HG03558 (cell line): Measurements from ENCODE around the gene B3GALT2.

Experiments
- ATAC-seq: cut with Tn5 transposase; IDR thresholded peaks from one replicate; pipeline ENCODE4 v1.9.1; 2021; ENCODE audit warnings: moderate number of reproducible peaks; ENCODE audit not compliant: unreplicated experiment; ENCODE audit errors: extremely low read depth

The B3GALT2 gene

GRCh38 chr1:193184776-193185175, 1.6 kb downstream of the B3GALT2 start:
- no peak for ATAC-seq

GRCh38 chr1:193183019-193183627, 3.3 kb downstream of the B3GALT2 start:
- no peak for ATAC-seq

DNA sequence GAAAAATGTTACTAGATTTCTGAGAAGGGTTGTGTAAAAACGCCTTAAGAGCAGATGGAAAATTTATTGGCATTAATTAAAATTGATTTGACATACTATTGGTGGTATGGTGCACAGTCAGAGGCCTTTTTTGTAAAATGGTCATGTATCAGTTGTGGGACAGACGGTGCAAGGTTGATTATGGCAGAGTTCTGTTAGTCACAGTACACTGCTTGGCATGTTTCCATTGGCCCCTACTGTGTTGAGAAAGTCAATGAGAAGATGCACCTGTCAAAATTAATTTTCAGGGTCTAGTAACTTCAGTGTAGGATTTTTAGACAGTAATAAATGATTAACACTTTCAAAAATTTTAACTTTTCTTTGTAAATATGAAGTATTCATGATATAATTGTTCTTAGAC, 4.4 kb downstream of the B3GALT2 start:
- ATAC-seq, result no peak

DNA sequence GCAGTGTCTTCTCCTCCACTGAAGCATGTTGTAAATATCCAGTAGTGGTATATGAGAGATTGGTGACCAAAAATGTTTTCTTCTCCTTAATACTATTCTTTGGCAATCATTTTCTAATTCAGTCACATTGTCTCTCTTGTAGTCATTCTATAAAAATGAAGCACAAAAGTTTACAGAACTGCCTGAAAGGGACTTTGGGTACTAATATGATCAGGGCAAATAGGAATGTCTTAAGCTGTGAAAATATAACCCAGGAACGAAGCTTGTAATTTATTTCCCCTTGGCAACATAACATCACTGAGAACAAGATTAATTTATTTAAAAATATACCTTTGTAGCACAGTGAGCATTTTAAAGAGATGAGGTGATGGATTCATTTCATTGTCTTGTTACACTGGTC, 4.9 kb downstream of the B3GALT2 start:
- ATAC-seq, result no peak

GRCh38 chr1:193179094-193179493, 7.3 kb downstream of the B3GALT2 start:
- ATAC-seq, result no peak

DNA sequence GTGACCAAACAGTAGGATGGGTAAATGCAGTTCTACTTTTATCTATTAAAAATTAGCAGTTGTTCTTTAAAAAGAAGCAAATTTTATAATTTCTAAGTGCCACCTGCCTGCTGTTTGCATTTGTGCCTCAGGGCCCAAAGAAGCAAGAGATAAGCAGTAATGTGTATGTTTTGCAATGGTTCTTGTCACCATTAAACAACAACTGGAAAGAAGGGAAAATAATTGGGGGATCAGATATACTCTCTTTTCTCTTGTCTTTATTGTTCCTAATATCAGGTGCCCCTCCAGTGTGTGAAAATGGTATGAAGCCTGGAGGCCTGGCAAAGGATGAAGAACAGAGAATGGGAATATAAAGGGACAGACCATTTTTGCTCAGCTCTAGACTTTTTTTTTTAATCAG, 9.6 kb downstream of the B3GALT2 start:
- no peak for ATAC-seq

GRCh38 chr1:193176113-193176512, 10.3 kb downstream of the B3GALT2 start:
- ATAC-seq, result no peak

DNA sequence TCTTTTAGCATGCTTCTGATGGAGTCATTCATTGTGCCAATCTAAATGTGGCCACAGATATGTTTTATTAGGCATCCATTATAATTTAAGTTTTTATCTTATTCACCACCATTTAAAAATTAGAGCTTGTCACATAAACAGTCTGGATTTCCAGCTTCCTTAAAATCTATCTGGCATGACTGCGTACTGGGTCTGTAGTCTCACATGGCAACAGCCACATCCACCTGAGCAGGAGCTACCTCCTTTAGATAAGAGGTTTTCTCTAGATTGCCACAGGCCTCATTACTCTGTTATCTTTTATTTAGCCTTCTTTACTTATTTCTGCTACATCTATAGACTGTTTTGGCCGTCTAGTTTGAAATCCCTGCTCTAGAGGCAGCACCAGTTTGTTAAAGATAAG, 29.1 kb downstream of the B3GALT2 start:
- no peak for ATAC-seq

DNA sequence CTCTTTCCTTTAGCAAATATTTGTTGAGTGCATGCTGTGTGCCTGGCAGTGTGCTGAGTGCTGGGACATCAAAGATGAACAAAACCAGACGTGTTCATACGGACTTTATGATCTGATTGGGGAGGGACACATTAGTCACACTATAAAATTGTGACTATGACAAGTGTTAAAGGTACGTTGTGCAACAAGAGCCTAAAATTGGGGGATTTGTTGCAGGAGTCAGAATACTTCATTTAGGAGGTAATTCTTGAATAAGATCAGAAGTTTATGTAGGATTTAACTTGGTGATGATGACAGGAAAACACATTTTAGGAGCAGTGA, 29.6 kb downstream of the B3GALT2 start:
- ATAC-seq, result no peak

- no peak for ATAC-seq
Measured at GRCh38 chr1:193156117-193156821, 30.1 kb downstream of the B3GALT2 start.

GRCh38 chr1:193144999-193145398, 41.4 kb downstream of the B3GALT2 start:
- ATAC-seq, result no peak

DNA sequence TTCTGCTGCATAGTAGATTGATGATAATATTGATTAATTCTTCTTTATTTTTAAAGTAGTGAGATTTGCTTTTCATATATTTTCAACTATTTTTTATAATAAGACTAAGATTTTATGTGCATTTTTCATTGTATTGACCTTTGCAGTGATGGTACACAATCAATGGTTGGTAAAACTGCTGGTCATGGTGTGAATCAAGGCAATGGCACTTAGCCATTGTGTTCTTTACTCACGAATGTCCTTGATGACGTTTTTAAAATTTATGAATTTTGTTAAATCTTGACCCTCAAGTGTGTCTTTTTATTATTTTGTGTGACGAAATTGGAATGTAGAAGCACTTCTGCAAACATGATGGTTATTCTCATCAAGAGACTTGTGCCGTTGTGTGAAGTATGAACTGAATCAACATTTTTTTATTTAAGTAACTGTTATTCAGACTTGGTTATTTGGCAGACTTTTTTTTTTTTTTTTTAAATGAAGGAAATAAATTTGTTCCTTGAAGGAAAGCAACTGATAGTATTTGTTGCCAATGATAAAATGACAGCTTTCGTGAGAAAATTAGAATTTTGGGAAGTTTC, 42.0 kb downstream of the B3GALT2 start:
- ATAC-seq, result no peak

DNA sequence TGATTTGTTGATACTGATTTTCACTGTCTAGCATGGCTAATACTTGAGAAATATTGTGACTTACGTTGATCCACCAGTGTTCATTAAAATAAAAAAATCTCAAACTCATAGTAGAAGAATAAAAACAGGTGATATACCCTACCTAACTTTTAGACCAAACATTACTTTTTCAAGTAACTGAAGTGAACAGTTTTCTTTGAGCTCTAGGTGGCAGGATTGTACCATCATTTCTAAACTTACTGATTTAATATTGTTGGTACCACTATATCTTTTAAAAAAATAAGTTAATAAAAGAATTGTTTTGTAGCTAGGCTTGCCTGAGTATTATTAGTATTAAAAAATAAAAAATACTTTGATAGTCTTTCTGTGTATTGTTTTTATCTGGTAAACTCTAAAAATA, 43.1 kb downstream of the B3GALT2 start:
- no peak for ATAC-seq

GRCh38 chr1:193142409-193142808, 44.0 kb downstream of the B3GALT2 start:
- ATAC-seq, result no peak

DNA sequence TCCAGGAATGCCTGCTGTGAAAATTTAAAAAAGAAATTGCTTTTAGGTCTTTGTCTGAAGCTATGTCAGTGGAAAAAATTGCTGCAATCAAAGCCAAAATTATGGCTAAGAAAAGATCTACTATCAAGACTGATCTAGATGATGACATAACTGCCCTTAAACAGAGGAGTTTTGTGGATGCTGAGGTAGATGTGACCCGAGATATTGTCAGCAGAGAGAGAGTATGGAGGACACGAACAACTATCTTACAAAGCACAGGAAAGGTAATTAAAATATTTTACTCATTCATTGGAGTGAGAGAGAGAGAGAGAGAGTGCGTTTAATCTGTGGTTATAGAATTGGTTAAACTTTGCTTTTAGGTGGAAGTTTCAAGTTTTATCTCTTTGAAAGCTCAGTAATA, 44.6 kb downstream of the B3GALT2 start:
- no peak for ATAC-seq

DNA sequence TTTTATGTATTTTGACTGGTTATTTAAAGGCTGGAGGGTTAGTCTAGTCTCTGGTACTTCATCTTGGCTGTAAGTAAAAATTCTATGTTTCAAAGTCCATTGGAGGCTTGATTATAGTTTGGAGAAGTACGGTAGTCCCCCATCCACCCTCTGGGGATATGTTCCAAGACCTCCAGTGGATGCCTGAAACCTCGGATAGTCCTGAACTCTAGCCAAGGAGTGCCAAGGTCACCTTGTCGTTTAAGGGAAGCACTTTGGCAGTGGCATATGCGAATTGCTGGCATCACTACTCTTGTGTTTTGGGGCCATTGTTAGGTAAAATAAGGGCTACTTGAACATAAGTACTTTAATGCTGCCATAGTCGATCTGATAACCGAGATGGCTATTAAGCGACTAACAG, 46.2 kb downstream of the B3GALT2 start:
- no peak for ATAC-seq

DNA sequence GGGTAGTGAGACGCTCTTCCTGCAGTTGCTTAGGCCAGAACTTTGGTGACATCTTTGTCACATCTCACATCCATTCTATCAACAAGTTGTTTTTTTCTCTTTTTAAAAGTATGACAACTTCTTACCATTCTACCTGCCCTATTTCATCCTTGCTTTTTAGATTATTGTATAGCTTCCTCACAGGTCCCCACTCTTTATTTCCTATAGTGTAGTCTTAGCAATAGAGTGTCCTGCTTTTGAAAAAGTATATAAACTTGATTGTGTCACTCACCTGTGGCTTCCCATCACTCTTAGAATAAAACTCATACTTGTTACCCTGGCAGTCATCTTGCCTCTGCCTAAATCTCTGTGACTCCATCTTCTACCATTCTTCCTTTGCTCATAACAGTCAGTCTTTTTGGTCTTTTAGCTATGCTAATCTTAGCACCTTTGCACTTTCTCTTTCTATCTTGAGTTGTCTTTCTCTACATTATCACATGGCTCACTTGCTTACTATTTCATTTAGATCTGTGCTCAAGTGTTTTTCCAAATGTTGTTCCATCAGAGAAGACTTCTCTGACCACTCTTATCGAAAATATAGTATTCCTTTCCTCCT, 55.0 kb downstream of the B3GALT2 start:
- ATAC-seq, result no peak
